ENCODE data around the gene GALR2. TPM values are rescaled to one million over a fixed set of nuclear protein-coding genes. Genes with fewer than 3 reads are reported as not detected.

GALR2 gene
- total RNA-seq (2014; rRNA removed; shearing (Covaris generic)): not detected in 2 replicates
- polyA plus RNA-seq (2016; fragmentation: Nextera tagmentation; extraction: Ambion mirVana): 0.18 TPM in 1 of 2 replicates, not detected in the other

- 3 to 4% methylated on average over 59 to 78 of the region's 92 CpGs for WGBS, 2 experiments (ENCODE audit: low coverage in 1 of 2, low lambda C conversion rate in 2 of 2, missing lambda C conversion rate in 2 of 2)
- Histone ChIP-seq H3K27me3 (replicated peaks; ENCODE audit: insufficient read depth) (peaks cover 59% of the 10 kb centered on the region), H3K9ac (no peak within 1 kb of the TSS), H3K36me3 (ENCODE audit: low read depth) (no peaks in the 10 kb centered on the region), H2AFZ (no peak within 1 kb of the TSS), H3K27ac (no peak within 1 kb of the TSS), H3K4me2 (ENCODE audit: unreplicated experiment) (no peak within 1 kb of the TSS), H4K20me1 (ENCODE audit: insufficient read depth) (no peaks in the 10 kb centered on the region; the same call in 1 of the 2 replicates), H3F3A (ENCODE audit: insufficient read depth) (no peaks in the 10 kb centered on the region), H3K9me3 (ENCODE audit: low read depth) (no peaks in the 10 kb centered on the region), H3K79me2 (ENCODE audit: insufficient read depth) (peaks cover 32% of the 10 kb centered on the region), H3K4me1 (ENCODE audit: insufficient read depth) (peaks cover 11% of the 10 kb centered on the region), H3K4me3 (no peak within 1 kb of the TSS), H3K9me2 (ENCODE audit: insufficient read depth) (no peaks in the 10 kb centered on the region)
- DNase-seq: no peak
- TF ChIP-seq EZH2phosphoT487 (IDR thresholded peaks at IDR 0.05; ENCODE audit: insufficient read depth, low read depth) (no peak), EZH2 (IDR thresholded peaks at IDR 0.05; ENCODE audit: insufficient read depth, poor library complexity, severe bottlenecking) (peak; percentile 51)
- in situ Hi-C loops (cut with MboI): no loop called here
Observed at GRCh38 chr17:76074390-76075363, at the start of gene GALR2. Gene GALR2 (plus strand): TSS chr17:76074781. CDS start chr17:76074884, 103 bp downstream.

GRCh38 chr17:76025294-76025693, 49.3 kb upstream of the GALR2 start:
- in situ Hi-C loops (cut with MboI): no loop called here

GRCh38 chr17:76026714-76027158, 47.8 kb upstream of the GALR2 start:
- Histone ChIP-seq H3K9me2 (ENCODE audit: insufficient read depth) (no peaks in the 10 kb centered on the region), H3K36me3 (ENCODE audit: low read depth) (no peaks in the 10 kb centered on the region), H3K9ac (no peak overlapping the region), H3K4me3 (no peak overlapping the region), H3K27me3 (replicated peaks; ENCODE audit: insufficient read depth) (no peaks in the 10 kb centered on the region), H3K4me2 (ENCODE audit: unreplicated experiment) (no peak overlapping the region), H3K79me2 (ENCODE audit: insufficient read depth) (no peaks in the 10 kb centered on the region), H3F3A (ENCODE audit: insufficient read depth) (no peaks in the 10 kb centered on the region), H2AFZ (no peak overlapping the region), H4K20me1 (ENCODE audit: insufficient read depth) (no peaks in the 10 kb centered on the region), H3K27ac (no peak overlapping the region), H3K4me1 (ENCODE audit: insufficient read depth) (no peaks in the 10 kb centered on the region), H3K9me3 (ENCODE audit: low read depth) (no peaks in the 10 kb centered on the region)
- in situ Hi-C loops (cut with MboI): no loop called here
- TF ChIP-seq EZH2phosphoT487 (IDR thresholded peaks at IDR 0.05; ENCODE audit: insufficient read depth, low read depth) (no peak), EZH2 (IDR thresholded peaks at IDR 0.05; ENCODE audit: insufficient read depth, poor library complexity, severe bottlenecking) (no peak)
- WGBS, 2 experiments (ENCODE audit: low coverage in 1 of 2, low lambda C conversion rate in 2 of 2, missing lambda C conversion rate in 2 of 2): 77 to 85% methylated on average over 8 to 15 of the region's 15 CpGs
- no peak for DNase-seq

More at GRCh38 chr17:76025294-76025693, 49.3 kb upstream of the GALR2 start:
- no peaks in the 10 kb centered on the region for H3K4me1 ChIP-seq (ENCODE audit: insufficient read depth)
- no peaks in the 10 kb centered on the region for H4K20me1 ChIP-seq (ENCODE audit: insufficient read depth)
- no peaks in the 10 kb centered on the region for H3K79me2 ChIP-seq (ENCODE audit: insufficient read depth)
- H3K27ac ChIP-seq: no peak overlapping the region
- 77 to 79% methylated on average over 11 to 12 of the region's 12 CpGs for WGBS, 2 experiments (ENCODE audit: low coverage in 1 of 2, low lambda C conversion rate in 2 of 2, missing lambda C conversion rate in 2 of 2)
- DNase-seq: no peak
- H3K36me3 ChIP-seq (ENCODE audit: low read depth): no peaks in the 10 kb centered on the region
- H3F3A ChIP-seq (ENCODE audit: insufficient read depth): no peaks in the 10 kb centered on the region
- peaks cover under 1% of the 10 kb centered on the region for H3K27me3 ChIP-seq (replicated peaks; ENCODE audit: insufficient read depth)
- no peak for TF ChIP-seq EZH2 (IDR thresholded peaks at IDR 0.05; ENCODE audit: insufficient read depth, poor library complexity, severe bottlenecking)
- no peak for TF ChIP-seq EZH2phosphoT487 (IDR thresholded peaks at IDR 0.05; ENCODE audit: insufficient read depth, low read depth)
- H3K9me3 ChIP-seq (ENCODE audit: low read depth): no peaks in the 10 kb centered on the region
- H3K9ac ChIP-seq: no peak overlapping the region
- H3K9me2 ChIP-seq (ENCODE audit: insufficient read depth): no peaks in the 10 kb centered on the region
- no peak overlapping the region for H3K4me3 ChIP-seq
- no peak overlapping the region for H3K4me2 ChIP-seq (ENCODE audit: unreplicated experiment)
- no peak overlapping the region for H2AFZ ChIP-seq

- H3K4me3 ChIP-seq: no peak within 1 kb of the TSS
- H3K36me3 ChIP-seq (ENCODE audit: low read depth): no peaks in the 10 kb centered on the region
- no peaks in the 10 kb centered on the region for H3K4me1 ChIP-seq (ENCODE audit: insufficient read depth)
- DNase-seq: no peak
- no peaks in the 10 kb centered on the region for H3F3A ChIP-seq (ENCODE audit: insufficient read depth)
- no peak within 1 kb of the TSS for H3K4me2 ChIP-seq (ENCODE audit: unreplicated experiment)
- H3K9me2 ChIP-seq (ENCODE audit: insufficient read depth): no peaks in the 10 kb centered on the region
- in situ Hi-C loops (cut with MboI): no loop called here
- H2AFZ ChIP-seq: no peak within 1 kb of the TSS
- no peaks in the 10 kb centered on the region for H3K79me2 ChIP-seq (ENCODE audit: insufficient read depth)
- H3K27ac ChIP-seq: no peak within 1 kb of the TSS
- no peaks in the 10 kb centered on the region for H3K27me3 ChIP-seq (replicated peaks; ENCODE audit: insufficient read depth)
- 68 to 78% methylated on average over 12 to 24 of the region's 24 CpGs for WGBS, 2 experiments (ENCODE audit: low coverage in 1 of 2, low lambda C conversion rate in 2 of 2, missing lambda C conversion rate in 2 of 2)
- H3K9ac ChIP-seq: no peak within 1 kb of the TSS
- H3K9me3 ChIP-seq (ENCODE audit: low read depth): no peaks in the 10 kb centered on the region
- no peak for TF ChIP-seq EZH2phosphoT487 (IDR thresholded peaks at IDR 0.05; ENCODE audit: insufficient read depth, low read depth)
- no peak for TF ChIP-seq EZH2 (IDR thresholded peaks at IDR 0.05; ENCODE audit: insufficient read depth, poor library complexity, severe bottlenecking)
- no peaks in the 10 kb centered on the region for H4K20me1 ChIP-seq (ENCODE audit: insufficient read depth)
Observed at GRCh38 chr17:76027159-76027839, 47.3 kb upstream of the GALR2 start, which contains the start of gene EVPL. Gene EVPL (minus strand): TSS chr17:76027306. CDS start chr17:76027198, 108 bp downstream.
